RWPE1 (cell line): ENCODE data around the gene SMC6.

ENCODE experiments used
- CTCF ChIA-PET: fragments of 350-600 bp; sonication (Branson Sonifier 250); formaldehyde crosslinking; extraction: SDS; loops from one replicate; lab custom pipeline; 2021; lab: Yijun Ruan, JAX
- POLR2A ChIA-PET: fragments of 400-600 bp; formaldehyde crosslinking; extraction: SDS; loops from one replicate; lab custom pipeline; 2020; ENCODE audit warnings: antibody characterized with exemption; ENCODE audit not compliant: low non-redundant PET; lab: Yijun Ruan, JAX
- DNase-seq: peaks from one replicate; pipeline ENCODE4 v3.0.0; 2012; ENCODE audit warnings: low spot score
- H3K27ac ChIP-seq: fragments of 450-650 bp; 2 replicates; pipeline ENCODE4 v1.5.1; 2017
- CTCF ChIP-seq: fragments of 450-650 bp; conservative IDR thresholded peaks from 2 replicates; pipeline ENCODE4 v1.5.1; 2017; ENCODE audit warnings: low read depth, mild to moderate bottlenecking

SMC6 gene

GRCh38 chr2:17689010-17689409 is 64.6 kb downstream of the SMC6 start:
- DNase-seq = no peak
- TF ChIP-seq CTCF = no peak
- no peak overlapping the region for H3K27ac ChIP-seq
- CTCF ChIA-PET = no interaction called here
- POLR2A ChIA-PET = no interaction called here

GRCh38 chr2:17688600-17688999 is 65.0 kb downstream of the SMC6 start:
- CTCF ChIA-PET = no interaction called here
- DNase-seq = no peak
- TF ChIP-seq CTCF = no peak
- POLR2A ChIA-PET = no interaction called here
- no peak overlapping the region for H3K27ac ChIP-seq

- CTCF ChIA-PET = no interaction called here
- TF ChIP-seq CTCF = no peak
- no peak overlapping the region for H3K27ac ChIP-seq
- DNase-seq = no peak
- POLR2A ChIA-PET = no interaction called here
Observed at GRCh38 chr2:17683981-17684380, 69.6 kb downstream of the SMC6 start.

GRCh38 chr2:17682098-17682857 is 71.3 kb downstream of the SMC6 start:
- DNase-seq = no peak
- POLR2A ChIA-PET = no interaction called here
- CTCF ChIA-PET = no interaction called here
- H3K27ac ChIP-seq = no peak overlapping the region
- TF ChIP-seq CTCF = no peak

- no peak overlapping the region for H3K27ac ChIP-seq
- CTCF ChIA-PET = no interaction called here
- POLR2A ChIA-PET = no interaction called here
- DNase-seq = no peak
- TF ChIP-seq CTCF = no peak
Observed at GRCh38 chr2:17680119-17680518, 73.5 kb downstream of the SMC6 start.

GRCh38 chr2:17674817-17675216 is 78.8 kb downstream of the SMC6 start:
- ChIA-PET POLR2A (no interaction called here), CTCF (no interaction called here)
- no peak for TF ChIP-seq CTCF

More at GRCh38 chr2:17674817-17675216, 78.8 kb downstream of the SMC6 start:
- no peak overlapping the region for H3K27ac ChIP-seq
- DNase-seq = no peak
